ENCODE results near the gene PEX5L.

DNA sequence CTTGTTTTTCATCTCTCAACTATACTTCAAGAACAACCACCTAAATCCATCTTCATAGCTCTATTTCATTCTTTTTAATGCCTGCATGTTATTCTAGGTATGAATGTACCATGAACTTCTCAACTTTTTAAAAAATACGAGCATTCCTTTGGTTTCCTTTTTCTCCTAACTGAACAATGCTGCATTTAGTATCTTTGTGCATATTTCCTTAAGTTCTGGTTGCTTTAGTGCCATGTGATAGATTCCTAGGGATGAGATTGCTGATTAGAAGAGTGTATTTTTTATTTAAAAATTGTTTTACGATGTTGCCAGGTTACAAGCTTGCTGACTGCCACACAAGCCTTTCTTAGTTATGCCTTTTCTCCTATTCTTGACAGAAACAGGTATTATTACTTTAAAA, 34.7 kb downstream of the PEX5L start:
- TF ChIP-seq POLR2A (IDR thresholded peaks at IDR 0.05) = no peak
- TF ChIP-seq, protein P1, sequence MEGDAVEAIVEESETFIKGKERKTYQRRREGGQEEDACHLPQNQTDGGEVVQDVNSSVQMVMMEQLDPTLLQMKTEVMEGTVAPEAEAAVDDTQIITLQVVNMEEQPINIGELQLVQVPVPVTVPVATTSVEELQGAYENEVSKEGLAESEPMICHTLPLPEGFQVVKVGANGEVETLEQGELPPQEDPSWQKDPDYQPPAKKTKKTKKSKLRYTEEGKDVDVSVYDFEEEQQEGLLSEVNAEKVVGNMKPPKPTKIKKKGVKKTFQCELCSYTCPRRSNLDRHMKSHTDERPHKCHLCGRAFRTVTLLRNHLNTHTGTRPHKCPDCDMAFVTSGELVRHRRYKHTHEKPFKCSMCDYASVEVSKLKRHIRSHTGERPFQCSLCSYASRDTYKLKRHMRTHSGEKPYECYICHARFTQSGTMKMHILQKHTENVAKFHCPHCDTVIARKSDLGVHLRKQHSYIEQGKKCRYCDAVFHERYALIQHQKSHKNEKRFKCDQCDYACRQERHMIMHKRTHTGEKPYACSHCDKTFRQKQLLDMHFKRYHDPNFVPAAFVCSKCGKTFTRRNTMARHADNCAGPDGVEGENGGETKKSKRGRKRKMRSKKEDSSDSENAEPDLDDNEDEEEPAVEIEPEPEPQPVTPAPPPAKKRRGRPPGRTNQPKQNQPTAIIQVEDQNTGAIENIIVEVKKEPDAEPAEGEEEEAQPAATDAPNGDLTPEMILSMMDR (IDR thresholded peaks at IDR 0.05) = no peak

All from adrenal gland (tissue), 5 donors.